H1 (cell line): ENCODE results near the gene RFC1. TPM values are rescaled to one million over a fixed set of nuclear protein-coding genes. Genes with fewer than 3 reads are reported as not detected.
A peak's percentile ranks its signal among the peaks of the same experiment; 100 is the strongest.

Experiments
- CTCF ChIA-PET: fragments of 300-600 bp; sonication (Branson Sonifier 250); formaldehyde crosslinking; loops from one replicate; lab custom pipeline; 2021; ENCODE audit not compliant: partially characterized antibody; lab: Charles Lee
- POLR2A ChIA-PET: fragments of 300-600 bp; sonication (Branson Sonifier 250); formaldehyde crosslinking; loops from one replicate; lab custom pipeline; 2021; ENCODE audit warnings: inconsistent platforms; ENCODE audit not compliant: partially characterized antibody; lab: Charles Lee
- DNase-seq, 2 experiments: peaks; one replicate each; pipeline versions ENCODE4 v3.0.0 to v3.0.0-alpha.2; 2010 to 2022; ENCODE audit warnings: low spot score in 2 of 2, low read depth in 1 of 2, mixed read lengths in 1 of 2
- FAIRE-seq: peaks from 2 replicates; lab custom pipeline; 2011; peaks lifted over from hg19 to GRCh38; lab: Jason Lieb, UNC
- H2AFZ ChIP-seq: 2 replicates; pipeline ENCODE4 v1.8.1; 2012; ENCODE audit warnings: low read length, inconsistent platforms
- H2AK5ac ChIP-seq: 2 replicates; pipeline ENCODE4 v1.6.1; 2013; ENCODE audit warnings: low read depth, low read length
- H2BK120ac ChIP-seq: replicated peaks from 2 replicates; pipeline ENCODE3; 2013; ENCODE audit warnings: low read depth, low read length, inconsistent platforms
- H2BK12ac ChIP-seq: 2 replicates; pipeline ENCODE4 v1.6.1; 2013; ENCODE audit warnings: low read depth, low read length
- H2BK15ac ChIP-seq: 2 replicates; pipeline ENCODE4 v1.6.1; 2013; ENCODE audit warnings: low read length
- H2BK20ac ChIP-seq: 2 replicates; pipeline ENCODE4 v1.6.1; 2013; ENCODE audit warnings: low read length
- H2BK5ac ChIP-seq: 2 replicates; pipeline ENCODE4 v1.6.1; 2013; ENCODE audit warnings: low read depth, low read length
- H3K14ac ChIP-seq: 2 replicates; pipeline ENCODE4 v1.6.1; 2013; ENCODE audit warnings: inconsistent platforms; ENCODE audit not compliant: insufficient read length
- H3K18ac ChIP-seq: 2 replicates; pipeline ENCODE4 v1.6.1; 2013; ENCODE audit warnings: low read length; ENCODE audit errors: extremely low read depth
- H3K23ac ChIP-seq: 2 replicates; pipeline ENCODE4 v1.6.1; 2013; ENCODE audit warnings: inconsistent platforms; ENCODE audit not compliant: insufficient read length
- H3K23me2 ChIP-seq: 2 replicates; pipeline ENCODE4 v1.6.1; 2013; ENCODE audit warnings: low read depth, low read length
- H3K27ac ChIP-seq: 2 replicates; pipeline ENCODE4 v1.6.1; 2011; ENCODE audit warnings: low read depth, low read length, inconsistent platforms
- H3K27me3 ChIP-seq, 4 experiments: replicated peaks in 1 of 4; 1 replicate in 1 of 4; 2 replicates in 3 of 4; pipeline versions ENCODE4 v1.6.1 to v1.8.1; 2011 to 2013; ENCODE audit warnings: low read length in 3 of 4, mild to moderate bottlenecking in 3 of 4, inconsistent platforms in 2 of 4, mixed read lengths in 2 of 4, moderate library complexity in 1 of 4; ENCODE audit not compliant: control insufficient read depth in 3 of 4, insufficient read depth in 3 of 4; ENCODE audit errors: extremely low read depth in 1 of 4
- H3K36me3 ChIP-seq, 4 experiments: 2 replicates each; pipeline versions ENCODE4 v1.6.1 to v1.8.1; 2011 to 2013; ENCODE audit warnings: mild to moderate bottlenecking in 4 of 4, low read length in 3 of 4, moderate library complexity in 2 of 4, control low read depth in 1 of 4, inconsistent platforms in 1 of 4; ENCODE audit not compliant: insufficient read depth in 4 of 4, control insufficient read depth in 2 of 4
- H3K4ac ChIP-seq: replicated peaks from 2 replicates; pipeline ENCODE3; 2013; ENCODE audit warnings: low read length, low read depth, mixed read lengths, inconsistent platforms; ENCODE audit not compliant: insufficient read length
- H3K4me1 ChIP-seq, 4 experiments: replicated peaks in 1 of 4; 1 replicate in 1 of 4; 2 replicates in 3 of 4; pipeline versions ENCODE4 v1.6.1 to v1.8.1; 2011 to 2013; ENCODE audit warnings: low read length in 3 of 4, inconsistent platforms in 2 of 4, mixed read lengths in 1 of 4; ENCODE audit not compliant: insufficient read depth in 4 of 4, control insufficient read depth in 3 of 4
- H3K4me2 ChIP-seq, 2 experiments: 2 replicates each; pipeline versions ENCODE4 v1.6.1 to v1.8.1; 2011 to 2013; ENCODE audit warnings: low read depth in 2 of 2, low read length in 2 of 2, control low read depth in 1 of 2, inconsistent platforms in 1 of 2, mild to moderate bottlenecking in 1 of 2; ENCODE audit not compliant: insufficient read depth in 1 of 2
- H3K4me3 ChIP-seq, 4 experiments: fragments of 200-600, 300-600 bp in 1 of 4; sonication (generic), shearing (Covaris generic), sonication (Bioruptor Twin) in 1 of 4; 2 replicates each; pipeline versions ENCODE4 v1.5.1 to v1.8.1; 2011 to 2016; ENCODE audit warnings: low read length in 4 of 4, low read depth in 3 of 4, control low read depth in 2 of 4, inconsistent platforms in 2 of 4, mild to moderate bottlenecking in 2 of 4, mixed read lengths in 1 of 4, moderate library complexity in 1 of 4; ENCODE audit not compliant: insufficient read depth in 2 of 4; ENCODE audit errors: extremely low read depth in 1 of 4
- H3K56ac ChIP-seq: replicated peaks from 2 replicates; pipeline ENCODE3; 2013; ENCODE audit warnings: low read depth, mild to moderate bottlenecking, mixed read lengths, low read length, inconsistent platforms; ENCODE audit not compliant: insufficient read length
- H3K79me1 ChIP-seq: 2 replicates; pipeline ENCODE4 v1.6.1; 2013; ENCODE audit warnings: low read depth, low read length, control low read depth
- H3K79me2 ChIP-seq, 2 experiments: 2 replicates each; pipeline versions ENCODE4 v1.6.1 to v1.8.1; 2012 to 2013; ENCODE audit warnings: low read length in 2 of 2, mild to moderate bottlenecking in 2 of 2, inconsistent platforms in 1 of 2; ENCODE audit not compliant: insufficient read depth in 2 of 2, control insufficient read depth in 1 of 2
- H3K9ac ChIP-seq, 4 experiments: replicated peaks in 1 of 4; 1 replicate in 1 of 4; 2 replicates in 3 of 4; pipeline versions ENCODE4 v1.6.1 to v1.8.1; 2011 to 2013; ENCODE audit warnings: low read depth in 3 of 4, low read length in 3 of 4, control low read depth in 2 of 4, mild to moderate bottlenecking in 2 of 4, moderate library complexity in 2 of 4, inconsistent platforms in 1 of 4; ENCODE audit errors: extremely low read depth in 1 of 4
- H3K9me3 ChIP-seq, 2 experiments: 2 replicates each; pipeline versions ENCODE4 v1.6.1 to v1.8.1; 2012 to 2013; ENCODE audit warnings: mild to moderate bottlenecking in 2 of 2, moderate library complexity in 2 of 2, control low read depth in 1 of 2, inconsistent platforms in 1 of 2, low read depth in 1 of 2, low read length in 1 of 2, mixed read lengths in 1 of 2; ENCODE audit not compliant: insufficient read depth in 2 of 2
- H4K20me1 ChIP-seq, 2 experiments: replicated peaks in 1 of 2; 2 replicates each; pipeline versions ENCODE3 to v1.8.1; 2011 to 2013; ENCODE audit warnings: inconsistent platforms in 2 of 2, low read length in 2 of 2, mild to moderate bottlenecking in 1 of 2; ENCODE audit not compliant: insufficient read depth in 2 of 2, control insufficient read depth in 1 of 2
- H4K5ac ChIP-seq: 2 replicates; pipeline ENCODE4 v1.6.1; 2013; ENCODE audit warnings: low read length, low read depth, mixed read lengths, inconsistent platforms; ENCODE audit not compliant: insufficient read length
- H4K8ac ChIP-seq: 2 replicates; pipeline ENCODE4 v1.8.0; 2013; ENCODE audit warnings: mild to moderate bottlenecking, moderate library complexity, low read length, inconsistent platforms; ENCODE audit not compliant: insufficient read depth; ENCODE audit errors: extremely low read depth
- H4K91ac ChIP-seq: replicated peaks from 2 replicates; pipeline ENCODE3; 2013; ENCODE audit warnings: low read length, mixed read lengths, inconsistent platforms; ENCODE audit not compliant: insufficient read length
- CBX8 ChIP-seq: fragments of 300-800, 300-1000 bp; sonication (generic); IDR thresholded peaks from 2 replicates; pipeline ENCODE4 v1.7.1; 2016; ENCODE audit warnings: low read depth, low read length, borderline replicate concordance
- EGR1 ChIP-seq: IDR thresholded peaks from 2 replicates; pipeline ENCODE4 v1.6.1; 2011; ENCODE audit warnings: low read depth, low read length, borderline replicate concordance
- GABPA ChIP-seq: IDR thresholded peaks from 2 replicates; pipeline ENCODE4 v1.6.1; 2011; ENCODE audit warnings: mild to moderate bottlenecking, low read length, moderate library complexity, borderline replicate concordance; ENCODE audit not compliant: insufficient read depth
- HDAC2 ChIP-seq, 2 experiments: fragments of 300-600 bp in 1 of 2; sonication (generic) in 1 of 2; IDR thresholded peaks; 2 replicates each; pipeline ENCODE4 v1.6.1; 2011 to 2012; ENCODE audit warnings: low read depth in 2 of 2, low read length in 2 of 2, mild to moderate bottlenecking in 2 of 2, moderate library complexity in 2 of 2, borderline replicate concordance in 1 of 2, inconsistent platforms in 1 of 2
- JUN ChIP-seq: IDR thresholded peaks from 2 replicates; pipeline ENCODE4 v1.6.1; 2011; ENCODE audit warnings: low read depth, mild to moderate bottlenecking, improper control_type of control experiment, low read length
- KDM4A ChIP-seq: IDR thresholded peaks from one replicate; pipeline ENCODE4 v1.7.1; 2012; ENCODE audit warnings: low read depth, mild to moderate bottlenecking, moderate library complexity, low read length, inconsistent platforms; ENCODE audit not compliant: severe bottlenecking
- NRF1 ChIP-seq: IDR thresholded peaks from 2 replicates; pipeline ENCODE4 v1.6.1; 2011; ENCODE audit warnings: mild to moderate bottlenecking, low read depth, low read length, improper control_type of control experiment
- PHF8 ChIP-seq: fragments of 200-600 bp; sonication (generic); conservative IDR thresholded peaks from 2 replicates; pipeline ENCODE4 v1.7.1; 2012; ENCODE audit warnings: low read depth, mild to moderate bottlenecking, inconsistent platforms, low read length, moderate library complexity
- RFX5 ChIP-seq: IDR thresholded peaks from 2 replicates; pipeline ENCODE4 v1.6.1; 2011; ENCODE audit warnings: low read depth, low read length, improper control_type of control experiment, borderline replicate concordance
- RXRA ChIP-seq: IDR thresholded peaks from 2 replicates; pipeline ENCODE4 v1.6.1; 2011; ENCODE audit warnings: low read depth, mild to moderate bottlenecking, low read length, moderate library complexity; ENCODE audit not compliant: insufficient read depth
- SIRT6 ChIP-seq: IDR thresholded peaks from one replicate; pipeline ENCODE4 v1.7.1; 2012; ENCODE audit warnings: low read length, inconsistent platforms
- SP4 ChIP-seq: IDR thresholded peaks from 2 replicates; pipeline ENCODE4 v1.6.1; 2012; ENCODE audit warnings: low read length, inconsistent platforms
- TBP ChIP-seq: IDR thresholded peaks from 2 replicates; pipeline ENCODE4 v1.6.1; 2011; ENCODE audit warnings: low read depth, low read length, improper control_type of control experiment
- TCF12 ChIP-seq: IDR thresholded peaks from 2 replicates; pipeline ENCODE4 v1.6.1; 2011; ENCODE audit warnings: low read depth, mild to moderate bottlenecking, low read length
- WGBS, 2 experiments: shearing (Covaris generic) in 1 of 2; methylation state at CpG; one replicate each; pipeline versions ENCODE4 v1.1.6 to v1.1.7; 2013 to 2015; ENCODE audit warnings: low lambda C conversion rate in 2 of 2, mixed read lengths in 2 of 2, inconsistent platforms in 1 of 2, low coverage in 1 of 2, missing lambda C conversion rate in 1 of 2; ENCODE audit not compliant: insufficient replicate concordance in 2 of 2, insufficient coverage in 1 of 2, insufficient read length in 1 of 2; ENCODE audit errors: extremely low coverage in 1 of 2, missing lambda C conversion rate in 1 of 2; 5-methylcytosine and 5-hydroxymethylcytosine counted together
- polyA plus RNA-seq, 7 experiments: library from polyadenylated mRNA; depleted of rRNA in 3 of 7; stranded (reverse) in 5 of 7; unstranded in 2 of 7; fragments of >200 nt in 5 of 7; fragments of 200-250 nt in 2 of 7; gene quantifications; 1 replicate in 5 of 7; 2 replicates in 1 of 7; 4 replicates in 1 of 7; pipeline versions ENCODE4 v1.2.1 to v1.2.3, GENCODE V29; 2011 to 2013; ENCODE audit warnings: missing spikeins in 2 of 7, mixed read lengths in 2 of 7
- total RNA-seq: library from RNA; stranded (reverse); fragmentation: NEBNext Ultra II Directional; extraction: Animal tissue kit (Norgen Biotek cat#: 25700); gene quantifications from 2 replicates; pipeline ENCODE4 v1.2.1, GENCODE V29; 2021

The RFC1 gene
- total and polyA plus RNA-seq, 2 of the 8 experiments (the other 6 are each of a cell fraction or from before 2014, with no cell fraction given): 16.0 to 83.8 TPM

DNA sequence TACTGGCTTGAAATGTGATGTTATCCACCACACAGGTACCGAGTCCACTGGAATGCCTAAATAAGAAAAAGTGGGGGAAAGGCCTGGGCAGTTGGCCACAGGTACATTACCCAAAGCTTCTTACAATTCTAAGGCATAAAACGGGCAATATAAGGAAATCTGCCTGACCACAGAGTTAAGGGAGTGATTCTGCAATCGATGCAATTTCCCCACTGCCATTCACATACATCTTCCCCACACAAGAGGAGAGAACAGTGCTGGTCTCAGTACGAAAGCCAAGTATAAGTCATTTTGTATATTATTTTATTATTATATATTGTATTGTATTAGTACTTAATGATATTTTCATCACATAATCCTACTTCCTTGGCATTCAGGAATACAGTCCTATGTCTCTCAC lies 30.6 kb downstream of the RFC1 start:
- no peak overlapping the region for H2BK120ac ChIP-seq
- no peak overlapping the region for H2AFZ ChIP-seq
- H3K27me3 ChIP-seq: no peaks in the 10 kb centered on the region
- POLR2A ChIA-PET: no interaction called here
- H3K23ac ChIP-seq: no peak overlapping the region
- no peaks in the 10 kb centered on the region for H3K79me1 ChIP-seq
- no peak overlapping the region for H3K18ac ChIP-seq
- no peak overlapping the region for H3K56ac ChIP-seq
- no peak overlapping the region for H2AK5ac ChIP-seq
- no peak overlapping the region for H2BK5ac ChIP-seq
- peak overlapping the region in 1 of 4 experiments; percentile 5; a peak in 1 of 7 replicates for H3K9ac ChIP-seq
- no peak overlapping the region for H2BK12ac ChIP-seq
- no peak overlapping the region for H3K4me3 ChIP-seq
- H3K36me3 ChIP-seq: no peaks in the 10 kb centered on the region; a peak in 1 of 8 replicates
- no peaks in the 10 kb centered on the region for H3K23me2 ChIP-seq
- no peak overlapping the region for H4K91ac ChIP-seq
- H3K4ac ChIP-seq: no peak overlapping the region
- H4K20me1 ChIP-seq: peaks cover 0 to 3% of the 10 kb centered on the region in 2 experiments
- no peaks in the 10 kb centered on the region for H3K4me1 ChIP-seq
- DNase-seq (no peak), FAIRE-seq (no peak)
- no peak overlapping the region for H4K8ac ChIP-seq
- H3K14ac ChIP-seq: no peak overlapping the region
- H2BK20ac ChIP-seq: no peak overlapping the region
- H3K79me2 ChIP-seq: peaks cover 7 to 84% of the 10 kb centered on the region in 2 experiments; a peak in 3 of 4 replicates
- H3K27ac ChIP-seq: no peak overlapping the region
- CTCF ChIA-PET: no interaction called here
- H2BK15ac ChIP-seq: no peak overlapping the region
- H4K5ac ChIP-seq: no peak overlapping the region
- H3K4me2 ChIP-seq: no peak overlapping the region
- WGBS, 2 experiments: 89% methylated on average over 4 of the region's 4 CpGs; no CpG with 5 or more reads in 1 of the 2 experiments
- H3K9me3 ChIP-seq: no peaks in the 10 kb centered on the region
- TF ChIP-seq EGR1 (no peak), KDM4A (no peak), SP4 (no peak), TBP (no peak), NRF1 (no peak), JUN (no peak), TCF12 (no peak), CBX8 (no peak), RXRA (no peak), GABPA (no peak), PHF8 (no peak), SIRT6 (no peak), RFX5 (no peak), HDAC2 (IDR thresholded peaks at IDR 0.05; ENCODE audit: borderline replicate concordance in 1 of 2, low read depth in 2 of 2, low read length in 2 of 2) (no peak)
